NCI-H2081 treated with DMSO at 0.1 percent for 48 hours (cell line): ENCODE measurements around the gene PRKAG2.

Experiments
- DNase-seq: peaks from one replicate; lab custom pipeline; 2025; lab: John Stamatoyannopoulos, UW

Gene PRKAG2

DNA sequence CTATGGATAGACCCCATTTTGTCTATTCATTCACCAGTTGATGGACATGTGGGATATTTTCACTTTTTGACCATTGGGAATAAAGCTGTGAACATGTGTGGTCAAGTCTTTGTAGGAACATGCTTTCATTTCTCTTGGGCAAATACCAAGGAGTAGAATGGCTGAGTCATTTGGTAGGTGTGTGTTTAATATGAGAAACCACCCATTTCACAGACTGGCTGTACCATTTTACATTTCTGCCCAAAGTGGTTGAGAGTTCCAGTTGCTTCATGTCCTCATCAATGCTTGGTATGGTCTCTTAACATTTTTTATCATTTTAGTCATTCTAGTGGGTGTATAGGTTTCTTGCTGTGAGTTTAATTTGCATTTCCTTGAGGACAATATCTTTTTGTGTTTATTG lies 232.4 kb downstream of the PRKAG2 start:
- DNase-seq = no peak

DNA sequence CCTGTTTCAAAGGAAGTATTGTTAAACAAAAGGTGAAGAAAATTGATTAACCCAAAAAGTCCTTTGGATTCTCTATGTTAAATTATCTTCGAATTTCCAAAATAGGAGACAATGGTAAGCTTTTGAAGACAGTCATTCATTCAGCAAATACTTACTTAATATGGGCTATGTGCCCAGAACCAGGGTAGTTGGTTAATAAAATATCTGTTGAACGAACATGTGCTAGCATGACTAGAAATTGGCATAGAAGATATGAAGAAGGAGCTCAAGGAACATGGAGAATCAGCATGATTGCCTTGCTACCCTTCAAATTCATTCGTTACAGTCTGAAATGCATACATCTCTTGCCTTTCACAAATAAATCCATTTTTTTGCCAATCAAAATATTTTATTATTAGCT lies 234.2 kb downstream of the PRKAG2 start:
- DNase-seq = no peak

DNA sequence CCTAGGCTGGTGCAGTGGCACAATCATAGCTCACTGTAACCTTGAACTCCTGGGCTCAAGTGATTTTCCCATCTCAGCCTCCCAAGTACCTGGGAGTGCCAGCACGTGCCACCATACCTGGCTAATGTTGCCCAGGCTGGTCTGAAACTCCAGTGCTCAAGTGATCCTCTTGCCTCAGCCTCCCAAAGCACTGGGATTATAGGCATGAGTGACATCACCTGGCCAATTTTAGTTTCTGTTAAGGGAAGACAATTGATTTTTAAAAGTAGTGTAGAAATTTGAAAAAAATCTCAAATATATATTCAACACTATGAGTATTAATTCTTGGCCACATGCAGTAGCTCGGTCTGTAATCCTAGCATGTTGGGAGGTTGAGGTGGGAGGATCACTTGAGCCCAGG lies 235.3 kb downstream of the PRKAG2 start:
- DNase-seq = no peak

DNA sequence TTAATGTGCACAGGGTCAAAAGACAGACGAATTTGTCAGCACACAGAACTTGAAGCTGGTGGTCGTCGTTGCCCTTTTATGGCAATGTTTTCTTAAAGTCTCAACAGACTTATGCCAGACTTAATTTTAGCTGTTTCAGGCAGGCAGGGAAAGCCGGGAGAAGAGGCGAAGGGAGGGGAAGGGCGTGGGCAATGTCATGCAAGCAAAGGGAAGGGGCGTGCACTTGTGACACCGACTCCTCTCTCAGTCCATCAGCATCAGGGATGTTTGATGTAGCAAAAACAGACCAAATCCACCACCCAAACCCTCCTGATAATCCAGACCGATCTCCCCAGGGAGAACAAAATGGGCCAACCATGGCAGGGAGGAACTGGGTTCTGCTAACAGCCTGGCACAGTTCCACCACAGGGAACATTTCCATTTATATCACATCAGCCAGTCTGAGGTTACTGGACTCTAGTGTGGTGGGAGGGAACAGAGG lies 239.1 kb downstream of the PRKAG2 start:
- DNase-seq = no peak

DNA sequence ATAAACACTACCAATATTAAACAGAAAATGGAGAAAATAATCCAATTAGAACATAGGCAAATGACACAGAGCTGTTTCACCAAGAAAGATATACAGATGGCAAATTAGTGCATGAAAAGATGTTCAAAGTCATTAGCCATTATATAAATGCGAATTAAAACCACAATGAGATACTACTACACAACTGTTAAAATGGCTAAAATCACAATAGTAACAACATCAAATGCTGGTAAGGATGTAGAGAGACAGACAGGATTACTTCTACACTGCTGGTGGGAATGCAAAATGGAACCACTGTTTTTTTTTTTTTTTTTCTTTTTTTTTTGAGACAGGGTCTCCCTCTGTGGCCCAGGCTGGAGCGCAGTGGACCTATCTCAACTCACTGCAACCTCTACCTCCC lies 242.3 kb downstream of the PRKAG2 start:
- no peak for DNase-seq

DNA sequence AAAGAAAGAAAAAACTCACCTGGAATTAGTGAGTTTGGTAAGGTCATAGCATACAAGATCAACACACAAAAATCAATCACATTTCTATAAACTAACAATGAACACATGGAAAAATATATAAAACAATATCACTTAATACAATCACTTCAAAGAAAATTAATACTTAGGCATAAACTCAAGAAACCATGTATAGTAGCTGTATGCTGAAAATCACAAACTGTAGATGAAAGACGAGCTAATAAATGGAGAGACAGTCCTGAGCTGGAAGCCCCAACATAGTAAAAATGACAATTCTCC lies 243.5 kb downstream of the PRKAG2 start:
- DNase-seq = no peak

DNA sequence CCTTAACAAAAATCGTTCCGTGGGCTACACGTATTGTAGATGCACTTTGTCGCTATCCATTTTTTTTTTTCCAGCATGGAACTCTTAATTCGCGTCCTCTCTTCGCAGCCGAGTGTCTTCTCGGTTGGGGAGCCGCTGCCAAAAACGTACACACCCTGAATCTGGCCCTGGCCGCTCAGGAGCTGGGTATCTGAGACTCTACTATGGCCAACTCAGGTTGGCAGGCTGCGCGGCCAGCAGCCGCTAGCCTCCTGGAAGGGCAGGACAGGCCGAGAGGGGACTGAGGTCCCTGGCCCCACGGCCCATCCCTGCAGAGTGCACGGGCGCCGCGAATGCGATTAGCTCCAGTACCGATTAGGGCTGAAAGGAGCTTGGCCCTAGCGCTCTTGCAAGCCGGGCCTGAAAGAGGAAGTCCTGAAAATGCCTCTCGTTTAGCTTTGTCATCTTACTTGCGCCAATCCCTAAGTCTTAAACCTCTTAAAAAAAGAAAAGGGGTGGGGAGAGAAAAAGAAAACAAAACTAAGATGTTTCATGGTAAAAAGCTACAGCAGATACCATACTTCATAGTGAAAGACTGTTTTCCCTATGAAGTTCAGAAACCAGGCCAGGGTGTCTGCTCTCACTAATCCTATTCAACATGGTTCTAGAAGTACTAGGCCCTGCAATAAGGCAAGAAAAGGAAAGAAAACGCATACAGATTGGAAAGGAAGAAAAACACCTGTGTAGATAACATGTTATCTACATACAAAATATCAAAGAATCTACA lies 244.0 kb downstream of the PRKAG2 start:
- no peak for DNase-seq

DNA sequence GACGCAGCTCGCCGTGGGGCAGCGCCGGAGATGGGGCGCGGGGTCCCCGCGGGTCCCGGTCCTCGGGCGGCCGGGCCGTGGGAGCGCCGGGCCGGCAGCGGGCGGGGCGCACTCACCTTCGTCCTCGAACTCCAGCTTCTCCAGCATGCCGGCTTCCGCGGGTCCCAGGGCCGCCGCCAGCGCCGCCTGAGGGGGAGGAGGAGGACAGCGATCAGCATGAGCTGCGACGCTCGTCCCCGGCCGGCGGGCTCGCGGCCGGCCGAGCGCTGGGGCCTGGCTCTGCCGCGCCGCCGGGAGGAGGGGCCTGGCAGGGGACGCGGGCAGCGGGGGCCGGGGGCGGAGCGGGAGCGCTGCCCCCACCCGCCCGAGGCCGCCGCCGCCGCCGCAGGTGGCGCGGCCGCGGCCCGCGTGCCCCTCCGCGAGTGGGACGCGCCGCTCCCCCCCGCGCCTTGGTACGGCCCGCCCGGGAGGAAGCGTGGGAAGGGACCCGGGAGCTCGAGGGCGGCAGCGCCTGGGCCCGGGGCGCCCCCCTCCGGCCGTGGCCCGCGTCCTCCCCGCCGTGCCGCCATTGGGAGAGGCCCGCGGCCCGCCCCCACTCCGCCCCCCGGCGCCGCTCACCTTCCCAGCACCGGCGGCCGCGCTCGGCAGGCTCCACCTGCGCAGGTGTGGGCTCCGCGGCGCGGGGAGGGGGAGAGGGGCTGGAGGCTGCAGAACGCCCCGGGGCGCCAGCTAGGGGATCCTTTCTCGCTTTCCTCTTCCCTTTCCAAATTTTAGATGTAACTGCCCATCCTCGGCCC lies 244.8 kb downstream of the PRKAG2 start:
- peak; percentile 46 for DNase-seq

DNA sequence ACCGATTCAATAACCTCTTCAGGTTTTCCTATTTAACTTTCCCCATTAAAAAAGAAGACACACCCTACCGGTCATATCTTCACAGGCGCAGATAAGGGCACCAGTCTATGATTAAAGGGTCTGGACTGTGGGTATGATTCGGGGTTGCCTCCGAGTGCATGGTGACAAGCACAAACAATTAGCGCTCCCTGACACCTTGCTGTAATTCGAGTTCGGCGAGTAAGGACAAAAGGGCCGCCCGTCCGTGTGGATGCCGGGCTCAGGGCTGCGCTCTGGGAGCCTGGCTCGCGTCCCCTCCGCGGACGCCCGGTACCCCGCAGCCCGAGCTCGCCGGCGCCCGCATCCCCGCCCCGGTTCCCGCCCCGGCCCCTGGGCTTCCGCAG lies 245.4 kb downstream of the PRKAG2 start:
- no peak for DNase-seq

DNA sequence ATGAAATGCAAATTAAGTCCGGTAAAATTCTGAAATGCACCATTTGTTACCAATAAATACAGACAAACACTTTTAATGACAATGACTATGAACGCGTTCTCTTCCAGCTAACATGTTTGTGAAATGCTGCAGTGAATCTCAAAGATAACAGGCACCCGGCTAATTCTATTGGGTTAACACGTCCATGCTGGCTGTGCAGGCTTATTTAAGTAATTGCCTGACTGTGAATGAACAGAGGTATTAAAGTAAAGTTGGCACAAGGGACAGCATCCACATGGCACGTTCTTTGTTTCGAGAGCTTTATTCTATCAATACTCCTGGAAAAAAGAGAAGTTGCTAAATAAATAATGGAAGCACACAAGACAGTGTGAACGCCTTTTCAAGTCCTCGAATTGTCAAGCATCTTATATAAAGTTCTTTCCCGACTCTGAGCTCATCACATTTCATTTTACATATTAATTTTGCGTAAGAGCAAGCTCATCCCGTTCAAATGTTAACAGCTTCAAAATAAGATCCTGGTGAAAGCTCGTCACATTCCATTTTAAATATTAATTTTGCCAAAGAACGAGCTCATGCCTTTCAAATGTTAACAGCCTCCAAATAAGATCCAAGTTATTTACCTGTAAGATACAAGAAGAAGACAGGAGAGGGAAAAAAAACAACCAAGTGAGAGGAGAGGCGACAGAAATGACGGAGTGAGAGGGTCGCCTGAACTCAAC lies 245.9 kb downstream of the PRKAG2 start:
- DNase-seq = no peak

DNA sequence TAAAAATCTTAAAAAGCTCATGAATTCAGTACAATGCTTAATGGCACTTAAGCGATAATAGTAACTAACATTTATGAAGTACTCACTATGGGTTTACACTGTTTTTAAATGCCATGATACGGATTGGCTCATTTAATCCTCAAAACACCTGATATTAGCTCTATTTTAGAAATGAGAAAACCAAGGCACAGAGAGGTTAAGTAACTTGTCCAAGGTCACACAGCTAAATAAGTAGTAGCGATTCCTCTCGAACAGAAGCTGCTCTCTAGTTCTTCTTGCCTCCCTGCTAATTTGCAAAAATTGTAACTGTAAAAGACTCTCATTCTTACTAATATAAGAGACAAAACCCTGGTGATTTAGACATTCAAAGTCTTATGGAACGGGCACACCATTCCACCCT lies 246.6 kb downstream of the PRKAG2 start:
- no peak for DNase-seq

DNA sequence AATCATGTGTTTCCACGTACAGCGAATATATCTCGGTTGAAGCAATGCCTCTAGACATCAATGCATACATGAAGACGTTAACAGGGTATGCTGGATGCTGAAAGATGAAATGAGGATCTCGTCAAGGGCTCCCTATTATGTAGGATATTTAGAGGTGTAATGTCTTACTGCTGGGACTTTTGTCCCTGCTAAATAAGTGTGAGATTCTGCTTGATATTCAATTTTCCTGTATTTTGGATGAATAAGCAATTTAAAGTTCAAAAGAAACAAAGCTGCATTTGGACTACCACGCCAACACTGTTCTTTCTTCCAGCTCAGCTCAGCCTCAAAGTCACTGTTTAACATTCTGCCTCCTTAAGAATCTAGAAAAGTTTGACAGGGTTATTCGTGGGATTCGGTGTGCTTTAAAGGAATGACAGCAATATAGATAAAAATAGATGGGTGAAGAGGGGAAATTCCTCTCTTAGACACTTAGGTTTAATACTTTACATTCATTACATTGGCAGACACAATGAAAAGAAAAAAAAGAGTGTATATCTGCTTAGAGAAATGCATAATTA lies 247.1 kb downstream of the PRKAG2 start:
- no peak for DNase-seq

DNA sequence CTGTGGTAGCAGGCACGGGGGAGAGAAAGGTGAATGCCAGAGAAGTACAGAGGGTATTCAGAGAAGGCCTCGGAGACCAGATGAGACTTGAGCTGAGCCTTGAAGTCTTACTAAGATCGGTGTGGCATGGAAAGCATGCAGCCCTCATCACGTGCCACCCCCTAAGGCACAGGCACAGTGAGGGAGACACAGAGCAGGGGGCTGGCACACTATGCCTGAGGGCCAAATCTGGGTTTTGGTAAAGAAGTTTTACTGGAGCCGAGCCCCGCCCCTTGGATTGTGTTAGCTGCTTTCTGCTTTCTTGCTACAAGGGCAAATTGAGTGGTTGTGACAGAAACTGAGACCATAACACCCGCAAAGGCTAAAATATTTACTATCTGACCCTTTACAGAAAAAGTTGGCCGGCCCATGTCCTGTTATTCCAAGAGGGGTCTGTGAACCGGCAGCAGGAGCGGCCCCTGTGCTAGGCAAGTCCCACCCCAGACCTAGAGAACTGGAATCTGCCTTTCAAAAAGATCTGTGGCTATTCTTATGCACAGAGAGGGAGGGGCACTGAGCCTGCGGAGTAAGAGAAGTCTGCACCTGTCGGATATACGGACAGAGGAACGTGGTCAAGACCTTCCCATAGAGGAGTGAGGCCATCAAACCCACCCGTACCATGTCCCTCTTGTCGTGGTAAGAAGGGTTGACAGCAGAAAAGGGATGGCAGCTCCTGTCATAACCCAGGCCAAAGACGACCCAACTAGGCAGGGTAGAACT lies 247.9 kb downstream of the PRKAG2 start:
- no peak for DNase-seq

DNA sequence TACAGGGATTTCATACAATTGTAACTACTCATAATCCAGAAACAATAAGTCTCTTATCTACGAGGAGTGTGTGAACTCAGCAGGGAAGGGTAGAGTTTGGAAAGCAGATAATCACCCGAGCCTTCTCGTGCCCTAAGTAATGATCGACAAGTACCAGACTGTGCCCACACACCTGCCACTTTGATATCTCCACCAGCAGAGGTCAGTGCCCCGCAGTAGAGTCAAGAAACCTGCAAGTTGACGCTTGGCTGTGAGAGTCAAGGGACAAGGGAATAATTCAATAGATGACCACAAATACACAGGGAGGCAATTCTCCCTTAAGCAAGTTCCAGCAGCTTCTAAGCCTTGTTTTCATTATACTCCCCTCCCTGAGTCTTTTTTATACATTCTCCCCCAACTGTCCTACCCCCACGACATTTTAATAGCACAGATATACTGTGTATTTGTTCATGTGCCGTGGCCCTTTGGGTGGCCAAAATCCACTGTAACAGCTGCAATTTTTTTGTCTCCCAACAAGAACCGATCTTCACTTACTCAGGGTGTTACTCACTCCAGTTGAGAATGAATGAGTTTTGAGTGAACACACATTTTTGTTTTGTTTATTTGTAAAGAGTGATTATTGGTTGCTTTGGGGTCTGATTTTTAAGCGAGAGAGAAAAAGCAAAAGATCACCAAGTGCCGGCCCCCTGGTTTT lies 250.3 kb downstream of the PRKAG2 start:
- no peak for DNase-seq

DNA sequence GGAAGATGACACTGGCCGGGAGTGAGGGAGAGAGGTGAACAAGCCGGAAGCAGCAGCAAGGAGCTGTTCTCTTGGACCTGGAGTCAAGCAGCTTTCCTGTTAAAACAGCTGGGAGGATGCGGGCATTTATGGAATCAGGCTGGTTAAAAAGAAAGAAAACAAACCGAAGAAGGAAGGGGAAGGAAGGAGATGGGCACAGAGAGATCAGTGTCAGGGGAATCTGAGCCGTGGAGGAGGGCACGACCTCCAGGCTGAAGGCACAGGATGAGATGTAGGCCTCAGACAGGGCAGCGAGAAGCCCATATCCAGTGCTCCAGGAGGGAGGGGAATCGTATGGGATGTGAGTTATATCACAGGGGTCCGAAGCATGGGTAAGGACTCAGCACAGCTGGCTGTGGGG lies 251.3 kb downstream of the PRKAG2 start:
- no peak for DNase-seq

DNA sequence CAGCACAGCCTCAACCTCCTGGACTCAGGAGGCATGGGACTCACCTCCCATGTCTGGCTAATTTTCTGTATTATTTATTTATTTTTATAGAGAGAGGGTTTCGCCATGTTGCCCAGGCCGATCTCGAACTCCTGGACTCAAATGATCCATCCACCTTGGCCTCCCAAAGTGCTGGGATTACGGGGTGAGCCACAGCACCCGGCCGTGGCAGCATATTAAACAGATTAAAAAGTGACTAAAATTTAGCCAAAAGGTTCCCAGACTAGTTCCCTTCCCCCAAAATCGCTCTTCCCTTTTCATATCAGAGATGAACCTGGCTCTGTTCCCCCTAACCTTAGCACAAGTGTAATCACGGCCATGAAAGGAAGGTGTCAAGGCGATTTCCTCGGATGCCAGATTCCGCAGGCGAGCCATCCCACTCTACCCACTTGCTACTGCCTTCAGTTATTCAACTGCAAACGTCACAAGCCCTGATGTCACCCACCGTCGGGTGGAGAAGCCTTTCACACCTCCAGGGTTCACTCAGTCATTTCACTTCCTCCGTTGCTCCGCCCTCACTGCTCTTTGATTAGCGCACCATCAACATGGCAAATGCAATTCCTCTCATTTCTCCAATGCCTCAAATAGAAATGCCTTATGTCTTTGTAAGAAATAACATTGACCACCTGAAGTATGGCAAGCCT lies 252.5 kb downstream of the PRKAG2 start:
- no peak for DNase-seq

DNA sequence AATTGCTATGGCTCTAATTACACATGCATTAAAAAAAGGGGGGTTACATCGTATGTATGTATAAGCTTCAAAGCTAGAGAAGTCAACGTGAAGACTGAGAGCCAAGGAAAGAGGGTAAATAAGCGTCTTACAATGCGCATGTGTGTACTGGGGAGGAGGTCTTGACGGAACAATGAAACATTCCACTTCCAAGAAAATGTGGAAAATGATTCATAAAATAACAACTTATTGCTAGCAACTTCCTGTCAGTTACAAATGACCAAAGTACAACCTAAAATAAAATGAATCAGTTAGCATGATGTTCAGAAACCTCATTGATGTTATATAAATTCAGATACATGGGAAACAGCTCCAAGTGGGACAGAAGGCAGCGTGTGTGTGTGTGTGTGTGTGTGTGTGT lies 253.1 kb downstream of the PRKAG2 start:
- no peak for DNase-seq

DNA sequence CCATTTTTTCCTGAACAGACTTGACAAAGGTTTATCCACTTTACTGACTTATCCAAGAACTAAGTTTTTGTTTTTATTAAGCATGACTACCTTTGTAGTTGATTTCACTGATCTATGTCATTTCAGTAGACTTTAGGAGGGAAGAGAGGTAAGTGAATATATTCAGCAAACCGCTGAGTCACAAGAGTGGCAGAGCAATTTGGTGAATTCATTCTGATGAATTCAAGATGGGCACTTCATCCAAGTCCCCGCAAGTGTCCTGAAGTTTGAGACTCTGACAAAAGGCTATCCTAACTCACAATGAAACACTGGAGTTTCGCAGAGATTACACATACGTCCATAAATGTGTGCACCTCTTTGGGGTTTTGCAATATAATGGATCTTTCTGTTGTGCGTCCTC lies 255.0 kb downstream of the PRKAG2 start:
- DNase-seq = no peak

DNA sequence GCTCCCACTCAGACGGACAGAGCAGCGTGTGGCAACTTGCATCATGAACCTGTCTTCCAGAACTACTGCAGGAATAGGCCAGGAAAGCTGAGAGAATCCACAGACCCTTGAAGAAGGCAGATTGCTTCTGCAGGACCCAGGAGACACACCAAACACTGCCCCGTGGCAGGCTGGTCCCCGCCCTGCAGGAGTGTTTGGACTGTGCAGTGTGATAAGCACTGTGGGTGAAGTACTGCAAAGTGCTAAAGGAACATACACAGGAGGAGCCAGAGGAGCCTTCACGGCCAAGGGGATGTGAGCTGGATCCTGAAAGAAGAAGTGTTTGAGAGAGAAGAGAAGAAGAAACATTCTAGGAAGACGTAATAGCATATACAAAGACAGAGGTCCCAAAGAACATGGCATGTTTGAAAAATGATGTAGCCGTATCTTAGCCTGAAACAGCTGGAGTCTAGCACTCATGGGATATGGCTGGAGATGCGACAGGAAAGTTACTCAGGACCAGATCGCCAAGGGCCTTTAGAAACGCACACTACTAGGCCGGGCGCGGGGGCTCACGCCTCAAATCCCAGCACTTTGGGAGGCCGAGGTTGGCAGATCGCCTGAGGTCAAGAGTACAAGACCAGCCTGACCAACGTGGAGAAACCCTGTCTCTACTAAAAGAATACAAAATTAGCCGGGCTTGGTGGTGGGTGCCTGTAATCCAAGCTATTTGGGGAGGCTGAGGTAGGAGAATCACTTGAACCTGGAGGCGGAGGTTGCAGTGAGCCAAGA lies 260.3 kb downstream of the PRKAG2 start:
- DNase-seq = no peak

DNA sequence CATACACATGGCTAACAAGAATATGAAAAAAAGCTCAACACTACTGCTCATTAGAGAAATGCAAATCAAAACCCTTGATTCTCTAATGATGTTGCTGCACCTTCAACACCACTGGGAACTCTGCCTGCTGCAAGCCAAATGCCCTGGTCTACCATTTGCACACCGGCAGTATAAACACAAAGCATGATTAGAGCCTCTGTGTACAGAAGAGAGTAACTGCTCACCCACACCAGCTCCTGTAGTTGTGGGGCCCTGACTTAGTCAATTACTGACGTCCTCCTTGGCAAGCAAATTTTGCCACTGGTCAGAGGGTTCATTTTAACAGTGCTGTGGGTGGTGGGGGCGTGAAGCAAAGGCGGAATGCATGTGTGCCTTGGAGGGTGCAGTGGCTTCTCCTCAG lies 261.1 kb downstream of the PRKAG2 start:
- no peak for DNase-seq
